ENCODE measurements around the gene TBC1D24. TPM values are rescaled to one million over a fixed set of nuclear protein-coding genes. Genes with fewer than 3 reads are reported as not detected.

The TBC1D24 gene
- total RNA-seq, 1 experiment from 2014 or later, result 15.8 TPM

GRCh38 chr16:2468725-2469398 is 6.1 kb upstream of the TBC1D24 start:
- Histone ChIP-seq H3K79me2 (ENCODE audit: low read length) (no peaks in the 10 kb centered on the region), H3K4me2 (ENCODE audit: low read depth, low read length, poor library complexity, severe bottlenecking) (peak overlapping the region; percentile 96), H3K27ac (ENCODE audit: low read length) (peak overlapping the region; percentile 94), H3K4me3 (ENCODE audit: low read length) (peak overlapping the region; percentile 67), H3K9ac (ENCODE audit: low read length) (peak overlapping the region; percentile 86), H3K27me3 (ENCODE audit: low read length) (no peaks in the 10 kb centered on the region), H3K9me3 (ENCODE audit: low read length) (no peaks in the 10 kb centered on the region), H3K4me1 (ENCODE audit: low read length) (peaks cover 71% of the 10 kb centered on the region), H2AFZ (ENCODE audit: low read length) (no peak overlapping the region), H4K20me1 (ENCODE audit: insufficient read depth, low read depth, low read length) (peaks cover 9% of the 10 kb centered on the region; the same call in 1 of the 2 replicates), H3K9me2 (replicated peaks; ENCODE audit: insufficient read depth, low read length) (no peaks in the 10 kb centered on the region), H3K36me3 (ENCODE audit: insufficient read depth, low read length) (no peaks in the 10 kb centered on the region)
- peak; percentile 96 for DNase-seq

DNA sequence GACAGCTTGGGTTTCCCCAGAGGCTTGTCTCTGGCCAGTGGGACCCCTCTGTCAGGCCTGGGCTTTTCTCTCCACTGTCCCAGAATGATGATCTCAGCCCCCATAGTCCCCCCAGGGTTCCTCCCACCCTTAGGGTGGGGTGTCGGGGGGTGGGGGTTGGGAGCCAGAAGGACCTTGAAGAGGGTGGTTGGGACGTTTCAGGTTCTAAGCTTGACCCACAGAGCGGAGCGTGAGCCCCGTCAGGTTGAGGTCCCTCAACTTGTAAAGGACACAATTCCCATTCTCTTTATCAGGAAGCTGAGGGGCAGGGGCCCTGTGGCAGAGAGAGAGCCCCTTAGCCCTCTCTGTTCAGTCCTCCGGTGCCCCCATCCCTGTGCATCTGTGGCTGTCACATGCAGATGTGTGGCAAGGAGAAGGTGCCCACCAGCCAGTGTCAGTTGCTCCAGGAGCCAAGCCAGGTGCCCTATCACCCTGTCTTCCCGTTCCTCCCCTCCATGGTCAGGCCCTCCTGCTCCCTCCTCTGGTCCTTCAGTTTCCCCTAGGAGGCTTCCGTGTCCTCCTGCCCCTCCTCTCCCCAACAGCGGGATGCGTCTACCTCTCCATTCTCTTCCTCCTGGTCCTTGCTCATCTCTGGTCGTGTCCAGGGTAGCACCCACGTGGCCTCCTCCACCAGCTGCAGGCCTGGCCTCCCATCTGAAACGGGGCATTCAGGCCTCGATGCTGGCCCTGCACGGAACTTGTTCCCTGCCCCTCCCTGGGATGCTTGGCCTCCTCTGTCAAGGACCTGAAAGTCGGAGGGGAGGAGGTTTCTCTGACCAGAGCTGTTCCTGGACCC is 5.3 kb upstream of the TBC1D24 start:
- Histone ChIP-seq H3K4me1 (ENCODE audit: low read length) (peaks cover 78% of the 10 kb centered on the region), H2AFZ (ENCODE audit: low read length) (no peak overlapping the region), H3K27ac (ENCODE audit: low read length) (peak overlapping the region; percentile 94), H4K20me1 (ENCODE audit: insufficient read depth, low read depth, low read length) (peaks cover 6% of the 10 kb centered on the region; the same call in 1 of the 2 replicates), H3K9me2 (replicated peaks; ENCODE audit: insufficient read depth, low read length) (no peaks in the 10 kb centered on the region), H3K27me3 (ENCODE audit: low read length) (no peaks in the 10 kb centered on the region), H3K4me3 (ENCODE audit: low read length) (peak overlapping the region; percentile 67), H3K4me2 (ENCODE audit: low read depth, low read length, poor library complexity, severe bottlenecking) (peak overlapping the region; percentile 96), H3K9ac (ENCODE audit: low read length) (peak overlapping the region; percentile 83), H3K36me3 (ENCODE audit: insufficient read depth, low read length) (no peaks in the 10 kb centered on the region), H3K79me2 (ENCODE audit: low read length) (peaks cover 5% of the 10 kb centered on the region; the same call in 1 of the 2 replicates), H3K9me3 (ENCODE audit: low read length) (no peaks in the 10 kb centered on the region)
- peak; percentile 75 for DNase-seq

- Histone ChIP-seq H3K9me2 (replicated peaks; ENCODE audit: insufficient read depth, low read length) (no peaks in the 10 kb centered on the region), H2AFZ (ENCODE audit: low read length) (no peak overlapping the region), H3K27me3 (ENCODE audit: low read length) (no peaks in the 10 kb centered on the region), H3K9ac (ENCODE audit: low read length) (peak overlapping the region; percentile 83), H3K9me3 (ENCODE audit: low read length) (no peaks in the 10 kb centered on the region), H3K4me1 (ENCODE audit: low read length) (peaks cover 79% of the 10 kb centered on the region), H3K36me3 (ENCODE audit: insufficient read depth, low read length) (no peaks in the 10 kb centered on the region), H4K20me1 (ENCODE audit: insufficient read depth, low read depth, low read length) (peaks cover 6% of the 10 kb centered on the region; the same call in 1 of the 2 replicates), H3K79me2 (ENCODE audit: low read length) (peaks cover 7% of the 10 kb centered on the region; the same call in 1 of the 2 replicates), H3K4me2 (ENCODE audit: low read depth, low read length, poor library complexity, severe bottlenecking) (peak overlapping the region; percentile 96), H3K27ac (ENCODE audit: low read length) (peak overlapping the region; percentile 94), H3K4me3 (ENCODE audit: low read length) (peak overlapping the region; percentile 67; the same call in 1 of the 2 replicates)
- no peak for DNase-seq
Measured at GRCh38 chr16:2470234-2470601, 4.7 kb upstream of the TBC1D24 start.

GRCh38 chr16:2470603-2471015 is 4.3 kb upstream of the TBC1D24 start:
- peaks cover 8% of the 10 kb centered on the region; the same call in 1 of the 2 replicates for H4K20me1 ChIP-seq (ENCODE audit: insufficient read depth, low read depth, low read length)
- H3K9me3 ChIP-seq (ENCODE audit: low read length), result no peaks in the 10 kb centered on the region
- H3K27me3 ChIP-seq (ENCODE audit: low read length), result no peaks in the 10 kb centered on the region
- H3K9me2 ChIP-seq (replicated peaks; ENCODE audit: insufficient read depth, low read length), result no peaks in the 10 kb centered on the region
- H3K4me2 ChIP-seq (ENCODE audit: low read depth, low read length, poor library complexity, severe bottlenecking), result peak overlapping the region; percentile 96
- H2AFZ ChIP-seq (ENCODE audit: low read length), result no peak overlapping the region
- no peaks in the 10 kb centered on the region for H3K36me3 ChIP-seq (ENCODE audit: insufficient read depth, low read length)
- peak overlapping the region; percentile 94 for H3K27ac ChIP-seq (ENCODE audit: low read length)
- H3K9ac ChIP-seq (ENCODE audit: low read length), result peak overlapping the region; percentile 83
- H3K79me2 ChIP-seq (ENCODE audit: low read length), result peaks cover 11% of the 10 kb centered on the region
- H3K4me3 ChIP-seq (ENCODE audit: low read length), result peak overlapping the region; percentile 100; the same call in 1 of the 2 replicates
- H3K4me1 ChIP-seq (ENCODE audit: low read length), result peaks cover 81% of the 10 kb centered on the region
- DNase-seq, result peak; percentile 81

- H3K4me3 ChIP-seq (ENCODE audit: low read length), result peak within 1 kb of the TSS; percentile 100; the same call in 1 of the 2 replicates
- no peaks in the 10 kb centered on the region for H3K27me3 ChIP-seq (ENCODE audit: low read length)
- H3K4me2 ChIP-seq (ENCODE audit: low read depth, low read length, poor library complexity, severe bottlenecking), result peak within 1 kb of the TSS; percentile 96
- no peaks in the 10 kb centered on the region for H3K9me2 ChIP-seq (replicated peaks; ENCODE audit: insufficient read depth, low read length)
- H3K79me2 ChIP-seq (ENCODE audit: low read length), result peaks cover 16% of the 10 kb centered on the region
- peaks cover 87% of the 10 kb centered on the region for H3K4me1 ChIP-seq (ENCODE audit: low read length)
- H3K9me3 ChIP-seq (ENCODE audit: low read length), result no peaks in the 10 kb centered on the region
- peak; percentile 73 for DNase-seq
- H3K36me3 ChIP-seq (ENCODE audit: insufficient read depth, low read length), result no peaks in the 10 kb centered on the region
- H3K9ac ChIP-seq (ENCODE audit: low read length), result peak within 1 kb of the TSS; percentile 83
- H3K27ac ChIP-seq (ENCODE audit: low read length), result peak within 1 kb of the TSS; percentile 94
- no peak within 1 kb of the TSS for H2AFZ ChIP-seq (ENCODE audit: low read length)
- H4K20me1 ChIP-seq (ENCODE audit: insufficient read depth, low read depth, low read length), result peaks cover 14% of the 10 kb centered on the region; the same call in 1 of the 2 replicates
Measured at GRCh38 chr16:2471016-2471652, 3.8 kb upstream of the TBC1D24 start, which contains the start of gene NTN3. Gene NTN3 (plus strand): TSS chr16:2471297. CDS start chr16:2471702, 405 bp downstream.

DNA sequence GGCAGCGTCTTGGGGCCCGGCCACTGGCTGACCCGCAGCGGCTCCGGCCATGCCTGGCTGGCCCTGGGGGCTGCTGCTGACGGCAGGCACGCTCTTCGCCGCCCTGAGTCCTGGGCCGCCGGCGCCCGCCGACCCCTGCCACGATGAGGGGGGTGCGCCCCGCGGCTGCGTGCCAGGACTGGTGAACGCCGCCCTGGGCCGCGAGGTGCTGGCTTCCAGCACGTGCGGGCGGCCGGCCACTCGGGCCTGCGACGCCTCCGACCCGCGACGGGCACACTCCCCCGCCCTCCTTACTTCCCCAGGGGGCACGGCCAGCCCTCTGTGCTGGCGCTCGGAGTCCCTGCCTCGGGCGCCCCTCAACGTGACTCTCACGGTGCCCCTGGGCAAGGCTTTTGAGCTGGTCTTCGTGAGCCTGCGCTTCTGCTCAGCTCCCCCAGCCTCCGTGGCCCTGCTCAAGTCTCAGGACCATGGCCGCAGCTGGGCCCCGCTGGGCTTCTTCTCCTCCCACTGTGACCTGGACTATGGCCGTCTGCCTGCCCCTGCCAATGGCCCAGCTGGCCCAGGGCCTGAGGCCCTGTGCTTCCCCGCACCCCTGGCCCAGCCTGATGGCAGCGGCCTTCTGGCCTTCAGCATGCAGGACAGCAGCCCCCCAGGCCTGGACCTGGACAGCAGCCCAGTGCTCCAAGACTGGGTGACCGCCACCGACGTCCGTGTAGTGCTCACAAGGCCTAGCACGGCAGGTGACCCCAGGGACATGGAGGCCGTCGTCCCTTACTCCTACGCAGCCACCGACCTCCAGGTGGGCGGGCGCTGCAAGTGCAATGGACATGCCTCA is 3.1 kb upstream of the TBC1D24 start:
- Histone ChIP-seq H2AFZ (ENCODE audit: low read length) (no peak overlapping the region), H3K79me2 (ENCODE audit: low read length) (peaks cover 24% of the 10 kb centered on the region), H3K9me2 (replicated peaks; ENCODE audit: insufficient read depth, low read length) (no peaks in the 10 kb centered on the region), H3K4me3 (ENCODE audit: low read length) (peak overlapping the region; percentile 100; the same call in 1 of the 2 replicates), H3K4me2 (ENCODE audit: low read depth, low read length, poor library complexity, severe bottlenecking) (peak overlapping the region; percentile 96), H3K27me3 (ENCODE audit: low read length) (no peaks in the 10 kb centered on the region), H3K27ac (ENCODE audit: low read length) (peak overlapping the region; percentile 94), H3K36me3 (ENCODE audit: insufficient read depth, low read length) (no peaks in the 10 kb centered on the region), H3K9me3 (ENCODE audit: low read length) (no peaks in the 10 kb centered on the region), H3K9ac (ENCODE audit: low read length) (peak overlapping the region; percentile 83), H3K4me1 (ENCODE audit: low read length) (peaks cover 88% of the 10 kb centered on the region), H4K20me1 (ENCODE audit: insufficient read depth, low read depth, low read length) (peaks cover 21% of the 10 kb centered on the region)
- DNase-seq, result peak; percentile 67

DNA sequence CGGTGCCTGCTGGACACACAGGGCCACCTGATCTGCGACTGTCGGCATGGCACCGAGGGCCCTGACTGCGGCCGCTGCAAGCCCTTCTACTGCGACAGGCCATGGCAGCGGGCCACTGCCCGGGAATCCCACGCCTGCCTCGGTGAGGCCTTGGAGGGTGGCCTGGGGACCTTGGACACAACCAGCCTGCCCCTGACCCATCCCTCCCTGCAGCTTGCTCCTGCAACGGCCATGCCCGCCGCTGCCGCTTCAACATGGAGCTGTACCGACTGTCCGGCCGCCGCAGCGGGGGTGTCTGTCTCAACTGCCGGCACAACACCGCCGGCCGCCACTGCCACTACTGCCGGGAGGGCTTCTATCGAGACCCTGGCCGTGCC is 2.5 kb upstream of the TBC1D24 start:
- Histone ChIP-seq H3K9me2 (replicated peaks; ENCODE audit: insufficient read depth, low read length) (no peaks in the 10 kb centered on the region), H3K4me3 (ENCODE audit: low read length) (peak overlapping the region; percentile 100; the same call in 1 of the 2 replicates), H4K20me1 (ENCODE audit: insufficient read depth, low read depth, low read length) (peaks cover 27% of the 10 kb centered on the region), H3K36me3 (ENCODE audit: insufficient read depth, low read length) (no peaks in the 10 kb centered on the region), H2AFZ (ENCODE audit: low read length) (no peak overlapping the region), H3K4me2 (ENCODE audit: low read depth, low read length, poor library complexity, severe bottlenecking) (peak overlapping the region; percentile 96), H3K27ac (ENCODE audit: low read length) (no peak overlapping the region), H3K4me1 (ENCODE audit: low read length) (peaks cover 82% of the 10 kb centered on the region), H3K27me3 (ENCODE audit: low read length) (no peaks in the 10 kb centered on the region), H3K79me2 (ENCODE audit: low read length) (peaks cover 30% of the 10 kb centered on the region), H3K9me3 (ENCODE audit: low read length) (no peaks in the 10 kb centered on the region), H3K9ac (ENCODE audit: low read length) (peak overlapping the region; percentile 100; the same call in 1 of the 2 replicates)
- no peak for DNase-seq
